Glomerular visceral epithelial cell (primary cell): ENCODE data around the gene BAD.

Experiments used
- DNase-seq: peaks from one replicate; pipeline ENCODE4 v3.0.0-alpha.2; 2016; ENCODE audit errors: extremely low spot score

Gene BAD

DNA sequence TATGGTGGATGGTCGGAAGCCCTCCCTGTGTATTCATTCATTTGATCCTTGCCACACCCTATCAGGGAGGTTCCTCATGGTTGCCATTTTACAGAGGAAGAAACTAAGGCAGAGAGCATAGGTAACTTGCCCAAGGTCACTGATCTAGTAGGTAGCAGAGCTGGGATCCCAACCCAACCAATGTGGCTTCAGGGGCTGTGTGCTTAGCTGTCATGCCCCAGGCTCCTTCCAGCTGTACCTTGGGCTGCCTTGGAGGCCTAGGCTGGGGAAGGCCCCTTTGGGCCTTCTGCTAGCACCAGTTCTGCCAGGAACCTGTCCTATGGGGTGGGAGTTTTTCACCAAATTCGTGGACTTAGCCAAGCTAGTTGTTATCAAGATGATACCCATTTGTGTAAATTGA lies 8.6 kb downstream of the BAD start:
- no peak for DNase-seq

DNA sequence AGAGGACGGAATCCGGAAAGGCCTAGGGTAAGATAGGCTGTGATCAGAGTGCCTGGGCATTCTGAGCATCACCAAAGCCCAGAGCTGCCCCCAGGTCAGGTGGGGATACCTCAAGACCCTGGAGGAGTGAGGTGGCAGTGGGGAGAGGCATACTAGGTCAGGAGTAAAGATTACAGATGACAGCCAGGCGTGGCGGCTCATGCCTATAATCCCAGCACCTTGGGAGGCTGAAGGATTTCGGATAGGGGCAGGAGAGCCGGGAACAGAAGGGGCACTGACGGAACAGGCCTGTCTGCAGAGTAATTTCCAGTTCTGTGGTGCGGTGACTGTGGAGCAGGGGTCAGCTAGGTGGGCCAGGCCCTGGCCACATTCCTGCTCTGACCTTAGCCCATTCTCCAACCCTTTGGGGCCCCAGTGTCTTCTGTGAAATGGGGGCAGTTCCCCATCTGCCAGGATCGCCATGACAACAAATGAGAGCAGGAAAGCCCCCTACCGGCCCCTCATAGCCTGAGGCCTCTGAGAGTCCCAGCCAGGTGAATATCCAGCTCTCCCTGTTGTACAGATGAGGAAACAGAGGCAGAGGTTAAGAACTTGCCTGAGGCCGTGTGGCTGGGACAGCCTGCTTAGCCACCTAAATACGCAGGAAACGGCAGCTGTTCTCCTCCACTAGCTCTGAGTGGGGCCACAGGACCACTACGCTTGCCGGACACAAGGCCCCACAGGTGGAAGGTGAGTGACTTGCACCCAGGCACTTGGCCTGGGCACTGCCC lies 9.2 kb downstream of the BAD start:
- DNase-seq: no peak

DNA sequence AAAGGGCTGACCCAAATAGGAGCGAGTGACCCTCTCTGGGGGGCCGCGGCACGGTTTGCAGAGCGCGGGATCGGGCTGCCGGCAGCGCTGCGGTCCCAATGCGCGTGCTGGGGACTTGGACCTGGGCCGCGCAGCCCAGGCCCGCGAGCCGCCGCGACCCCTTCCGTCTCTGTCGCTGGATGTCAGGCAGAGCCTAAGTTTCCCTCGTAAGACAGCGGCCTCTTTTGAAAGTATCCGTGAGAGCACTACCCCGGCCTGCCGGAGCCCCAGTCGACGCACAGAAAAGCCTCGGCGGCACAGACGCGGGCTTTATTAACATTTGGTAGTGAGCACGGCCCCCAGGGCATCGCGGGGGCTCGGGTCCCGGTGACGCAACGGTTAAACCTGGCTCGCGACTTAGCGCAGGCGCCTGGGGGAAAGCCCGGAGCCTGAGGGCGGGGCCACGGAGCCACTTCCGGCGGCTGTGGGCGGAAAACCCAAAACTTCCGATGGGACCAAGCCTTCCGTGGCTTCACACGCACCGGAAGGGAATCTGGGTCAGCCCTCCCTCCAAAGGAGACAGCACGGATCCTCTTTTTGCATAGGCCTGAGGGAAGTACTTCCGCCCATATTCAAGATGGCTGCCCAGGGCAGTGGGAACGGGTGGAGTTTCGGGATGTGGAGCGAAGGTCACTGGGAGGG lies 14.8 kb downstream of the BAD start:
- DNase-seq: peak; percentile 99

GRCh38 chr11:64268893-64269539 lies 15.4 kb downstream of the BAD start:
- DNase-seq: peak; percentile 59

GRCh38 chr11:64268025-64268892 lies 16.2 kb downstream of the BAD start:
- DNase-seq: peak; percentile 27

DNA sequence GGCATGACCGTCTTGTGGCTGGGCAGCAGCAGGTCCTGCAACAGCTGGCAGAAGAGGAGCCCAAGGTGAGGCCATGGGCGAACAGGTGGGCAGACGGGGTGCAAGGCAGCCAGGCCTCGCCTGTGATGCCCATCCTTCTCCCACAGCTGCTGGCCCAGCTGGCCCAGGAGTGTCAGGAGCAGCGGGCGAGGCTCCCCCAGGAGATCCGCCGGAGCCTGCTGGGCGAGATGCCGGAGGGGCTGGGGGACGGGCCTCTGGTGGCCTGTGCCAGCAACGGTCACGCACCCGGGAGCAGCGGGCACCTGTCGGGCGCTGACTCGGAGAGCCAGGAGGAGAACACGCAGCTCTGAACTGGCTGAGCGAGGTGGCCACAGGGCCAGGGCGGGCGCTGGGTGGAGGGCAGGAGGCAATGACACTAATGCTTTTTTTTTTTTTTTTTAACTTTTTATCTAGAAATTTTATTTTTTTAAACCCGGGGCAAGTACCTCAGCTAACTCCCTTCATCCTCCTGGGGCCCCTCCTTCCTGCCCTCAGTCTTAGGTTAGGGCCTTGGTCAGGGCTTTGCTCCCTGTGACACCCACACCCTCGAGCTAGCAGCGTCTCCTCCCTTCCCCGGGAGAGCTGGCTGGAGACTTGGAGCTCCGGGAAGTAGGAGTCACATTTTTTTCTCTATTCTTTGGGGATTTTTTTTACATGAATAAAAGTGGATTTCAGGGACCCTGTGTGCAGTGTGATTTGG lies 17.1 kb downstream of the BAD start:
- no peak for DNase-seq

- peak; percentile 30 for DNase-seq
Measured at GRCh38 chr11:64266339-64266738, 18.1 kb downstream of the BAD start.

- DNase-seq: no peak
Measured at GRCh38 chr11:64265176-64266160, 19.0 kb downstream of the BAD start.

GRCh38 chr11:64264371-64264852 lies 20.1 kb downstream of the BAD start:
- DNase-seq: no peak

DNA sequence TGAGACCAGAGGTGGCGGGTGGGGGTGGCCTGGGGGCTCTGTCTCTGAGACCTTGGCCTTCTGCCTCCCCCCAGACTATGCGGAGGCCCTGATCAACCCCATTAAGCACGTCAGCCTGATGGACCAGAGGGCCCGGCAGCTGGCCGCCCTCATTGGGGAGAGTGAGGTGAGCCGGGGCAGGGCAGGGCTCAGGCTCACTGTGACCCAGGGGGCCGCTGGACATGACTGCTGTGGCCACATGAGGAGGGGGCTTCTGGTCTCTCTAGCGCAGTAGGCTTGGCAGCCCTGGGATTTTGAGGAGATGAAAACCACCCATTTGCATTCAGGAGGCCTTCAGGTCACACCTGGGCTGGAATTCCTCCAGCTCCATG lies 20.5 kb downstream of the BAD start:
- no peak for DNase-seq

- DNase-seq: peak; percentile 47
Measured at GRCh38 chr11:64263021-64263946, 21.2 kb downstream of the BAD start.

DNA sequence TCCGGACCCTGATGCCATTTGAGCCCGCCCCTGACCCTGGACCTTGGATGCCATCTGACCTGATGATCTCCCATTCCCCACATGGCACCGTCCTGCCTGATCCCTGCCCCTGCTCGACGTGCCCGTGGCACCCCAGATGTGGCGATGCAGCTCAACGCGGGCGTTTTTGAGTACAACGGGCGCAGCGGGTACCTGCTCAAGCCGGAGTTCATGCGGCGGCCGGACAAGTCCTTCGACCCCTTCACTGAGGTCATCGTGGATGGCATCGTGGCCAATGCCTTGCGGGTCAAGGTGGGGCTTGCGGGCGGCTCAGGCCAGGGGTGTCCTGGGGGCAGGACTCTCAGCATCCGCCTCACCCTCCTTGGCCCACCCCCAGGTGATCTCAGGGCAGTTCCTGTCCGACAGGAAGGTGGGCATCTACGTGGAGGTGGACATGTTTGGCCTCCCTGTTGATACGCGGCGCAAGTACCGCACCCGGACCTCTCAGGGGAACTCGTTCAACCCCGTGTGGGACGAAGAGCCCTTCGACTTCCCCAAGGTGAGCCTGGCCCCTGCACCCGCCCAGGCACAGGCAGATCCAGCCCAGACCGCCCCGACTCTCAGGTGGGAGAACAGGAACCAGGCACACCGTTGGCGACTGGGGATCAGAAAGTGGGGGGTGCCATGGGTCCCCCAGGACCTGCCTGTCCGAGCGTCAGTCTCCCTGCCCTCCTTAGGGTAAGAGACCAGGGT lies 22.0 kb downstream of the BAD start:
- DNase-seq: no peak

DNA sequence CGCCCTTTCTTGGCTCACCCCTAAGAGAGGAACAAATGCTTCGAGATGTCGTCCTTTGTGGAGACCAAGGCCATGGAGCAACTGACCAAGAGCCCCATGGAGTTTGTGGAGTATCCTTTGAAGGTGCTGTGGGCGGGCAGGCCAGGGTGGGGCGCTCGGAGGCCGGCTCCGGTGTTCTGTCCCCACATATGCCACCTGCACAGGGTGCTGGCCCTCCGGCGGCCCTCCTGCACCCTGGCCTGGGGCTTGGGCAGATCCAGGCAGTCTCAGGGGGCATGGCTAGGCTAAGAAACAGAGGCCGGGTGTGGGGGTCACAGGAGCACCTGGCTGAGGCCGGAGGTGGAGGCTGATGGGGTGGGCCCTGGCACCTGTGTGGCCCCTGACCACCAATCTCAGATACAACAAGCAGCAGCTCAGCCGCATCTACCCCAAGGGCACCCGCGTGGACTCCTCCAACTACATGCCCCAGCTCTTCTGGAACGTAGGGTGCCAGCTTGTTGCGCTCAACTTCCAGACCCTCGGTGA lies 22.8 kb downstream of the BAD start:
- no peak for DNase-seq

DNA sequence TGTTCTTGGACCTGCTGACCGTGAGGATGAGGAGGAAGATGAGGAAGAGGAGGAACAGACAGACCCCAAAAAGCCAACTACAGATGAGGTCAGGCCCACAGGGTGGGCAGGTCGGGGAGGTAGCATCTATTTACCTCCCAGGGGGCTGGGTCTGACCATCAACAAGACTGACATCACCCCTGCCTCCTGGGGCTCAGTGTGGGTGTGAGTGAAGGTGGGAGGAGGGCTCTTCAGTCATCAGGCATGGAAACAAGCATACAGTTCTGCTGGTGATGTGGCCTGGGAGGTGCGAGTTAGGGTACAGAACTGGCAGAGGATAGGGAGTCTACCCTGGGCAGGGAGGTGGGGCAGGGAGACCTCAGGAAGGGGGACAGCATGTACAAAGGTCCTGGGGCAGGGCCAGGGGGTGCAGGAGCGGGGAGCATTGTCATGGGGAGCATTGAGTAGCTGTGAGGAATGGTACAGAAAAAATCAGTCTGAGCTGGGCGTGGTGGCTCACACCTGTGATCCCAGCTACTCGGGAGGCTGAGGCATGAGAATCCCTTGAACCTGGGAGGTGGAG lies 24.2 kb downstream of the BAD start:
- DNase-seq: no peak

GRCh38 chr11:64259533-64260067 lies 24.9 kb downstream of the BAD start:
- no peak for DNase-seq

GRCh38 chr11:64258946-64259532 lies 25.4 kb downstream of the BAD start:
- DNase-seq: no peak

- DNase-seq: no peak
Measured at GRCh38 chr11:64258356-64258755, 26.1 kb downstream of the BAD start.
